Fibroblast of the aortic adventitia (primary cell): ENCODE results near the gene RNF6. TPM values are rescaled to one million over a fixed set of nuclear protein-coding genes. Genes with fewer than 3 reads are reported as not detected.

ENCODE experiments used
- DNase-seq: peaks from one replicate; pipeline ENCODE4 v3.0.0-alpha.2; 2010; ENCODE audit warnings: low read depth
- H3K4me3 ChIP-seq: 2 replicates; pipeline ENCODE4 v1.5.1; 2011; ENCODE audit warnings: low read depth, mild to moderate bottlenecking, control low read depth, low read length, moderate library complexity
- total RNA-seq: library from RNA; depleted of rRNA; stranded (reverse); fragments of >200 nt; gene quantifications from 2 replicates; pipeline ENCODE4 v1.2.3, GENCODE V29; 2012; ENCODE audit warnings: low replicate concordance
- TF ChIP-seq, protein P1 (sequence below): IDR thresholded peaks from 2 replicates; pipeline ENCODE4 v1.5.1; 2011; ENCODE audit warnings: mild to moderate bottlenecking, low read length, control low read depth, inconsistent platforms; ENCODE audit not compliant: insufficient read depth

RNF6 gene
- total RNA-seq, 1 donor = 39.0 TPM

DNA sequence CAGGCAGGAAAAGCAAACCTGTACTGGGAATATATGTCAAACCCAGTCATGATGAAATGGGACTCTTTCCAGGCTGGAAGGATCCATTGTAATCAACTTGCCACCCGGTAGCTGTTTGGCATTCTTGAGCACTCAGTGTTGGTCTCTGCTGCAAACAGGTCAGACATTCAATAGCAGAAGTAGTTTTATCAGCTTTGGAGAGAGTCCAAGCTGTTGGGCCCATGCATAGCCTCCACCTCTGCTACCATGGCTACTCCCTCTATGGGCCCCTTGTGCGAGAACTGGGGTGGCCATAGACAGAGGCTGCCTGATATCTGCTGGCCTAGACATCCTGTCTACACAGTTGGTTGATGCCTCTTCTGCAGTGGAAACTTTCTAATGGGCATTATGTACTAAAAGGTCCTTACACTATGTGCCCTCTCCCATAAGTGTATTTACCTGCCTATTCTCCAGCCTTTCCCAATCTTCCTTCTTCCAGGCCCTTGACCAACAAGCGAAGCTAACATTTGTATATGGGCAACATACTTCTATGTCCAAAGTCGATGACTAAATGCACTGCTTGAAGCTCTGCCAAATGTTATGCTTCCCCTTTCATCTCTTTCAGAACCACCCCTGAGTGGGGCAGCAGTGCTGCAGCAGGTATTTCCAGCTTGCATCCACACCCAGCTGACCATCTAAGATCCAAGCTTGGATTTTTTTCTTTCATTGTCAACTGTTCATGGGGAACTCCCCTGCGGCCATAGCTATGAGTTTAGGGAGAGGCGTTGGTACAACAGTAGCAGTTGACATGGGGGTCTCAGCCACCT, 5.3 kb upstream of the RNF6 start:
- TF ChIP-seq, protein P1, sequence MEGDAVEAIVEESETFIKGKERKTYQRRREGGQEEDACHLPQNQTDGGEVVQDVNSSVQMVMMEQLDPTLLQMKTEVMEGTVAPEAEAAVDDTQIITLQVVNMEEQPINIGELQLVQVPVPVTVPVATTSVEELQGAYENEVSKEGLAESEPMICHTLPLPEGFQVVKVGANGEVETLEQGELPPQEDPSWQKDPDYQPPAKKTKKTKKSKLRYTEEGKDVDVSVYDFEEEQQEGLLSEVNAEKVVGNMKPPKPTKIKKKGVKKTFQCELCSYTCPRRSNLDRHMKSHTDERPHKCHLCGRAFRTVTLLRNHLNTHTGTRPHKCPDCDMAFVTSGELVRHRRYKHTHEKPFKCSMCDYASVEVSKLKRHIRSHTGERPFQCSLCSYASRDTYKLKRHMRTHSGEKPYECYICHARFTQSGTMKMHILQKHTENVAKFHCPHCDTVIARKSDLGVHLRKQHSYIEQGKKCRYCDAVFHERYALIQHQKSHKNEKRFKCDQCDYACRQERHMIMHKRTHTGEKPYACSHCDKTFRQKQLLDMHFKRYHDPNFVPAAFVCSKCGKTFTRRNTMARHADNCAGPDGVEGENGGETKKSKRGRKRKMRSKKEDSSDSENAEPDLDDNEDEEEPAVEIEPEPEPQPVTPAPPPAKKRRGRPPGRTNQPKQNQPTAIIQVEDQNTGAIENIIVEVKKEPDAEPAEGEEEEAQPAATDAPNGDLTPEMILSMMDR = no peak
- no peak overlapping the region for H3K4me3 ChIP-seq
- no peak for DNase-seq

DNA sequence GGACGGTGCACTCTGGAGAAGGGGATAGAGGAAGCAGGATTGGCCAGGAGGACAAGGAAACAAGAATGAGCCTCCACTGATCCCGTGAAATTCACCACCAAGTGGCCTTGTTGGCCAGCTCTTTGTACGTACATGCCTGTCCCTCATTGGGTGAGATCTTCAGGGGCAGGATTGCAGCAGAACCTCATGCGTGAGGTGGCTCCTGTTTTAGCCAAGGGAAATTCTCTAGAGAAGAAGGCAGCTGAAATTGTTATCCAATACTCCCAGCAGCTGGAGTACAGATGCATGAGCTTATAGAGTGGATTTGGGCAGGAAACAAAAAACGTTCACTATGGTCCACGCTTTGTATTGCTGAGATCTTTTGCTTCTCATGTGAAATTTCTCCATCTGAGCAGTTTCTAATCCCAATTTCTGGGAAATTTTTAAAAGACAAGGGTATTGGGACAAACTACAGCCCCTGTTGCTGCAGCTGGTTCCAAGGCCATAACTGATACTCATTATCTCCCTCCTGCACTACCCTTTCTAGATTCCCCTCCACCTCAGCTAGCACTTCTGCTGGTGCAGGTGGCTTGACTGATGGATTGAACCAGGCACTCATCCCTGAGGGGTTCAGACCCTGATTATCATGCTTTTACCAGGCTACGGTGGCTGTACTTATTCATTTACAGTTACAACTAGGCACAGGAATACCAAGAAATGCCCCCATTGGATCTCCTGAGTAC, 3.9 kb upstream of the RNF6 start:
- DNase-seq = no peak
- no peak overlapping the region for H3K4me3 ChIP-seq
- TF ChIP-seq, protein P1 = no peak

DNA sequence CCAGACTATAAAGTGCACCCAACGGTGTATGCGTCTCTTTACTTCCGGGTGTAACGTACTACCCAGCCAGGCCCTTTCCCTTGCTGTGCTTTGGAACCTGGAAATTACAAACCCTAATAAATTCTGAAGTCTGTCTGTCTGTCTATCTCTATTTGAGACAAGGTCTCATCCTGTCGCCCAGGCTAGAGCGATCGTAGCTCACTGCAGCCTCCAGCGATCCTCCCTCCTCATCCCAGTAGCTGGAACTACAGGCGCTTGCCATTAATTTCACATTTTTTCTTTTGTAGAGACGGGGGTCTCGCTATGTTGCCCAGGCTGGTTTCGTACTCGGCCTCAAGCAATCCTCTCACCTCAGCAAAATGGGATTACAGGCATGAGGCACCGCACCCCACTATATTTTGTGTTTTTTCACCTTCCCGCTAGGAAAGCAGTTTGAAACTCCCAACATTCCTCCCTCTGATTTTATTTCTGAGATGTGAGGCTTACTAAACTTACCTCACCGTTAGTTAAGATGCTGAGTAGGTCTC, 469 bp upstream of the RNF6 start:
- H3K4me3 ChIP-seq = peak overlapping the region; percentile 89
- TF ChIP-seq, protein P1 = no peak
- no peak for DNase-seq

DNA sequence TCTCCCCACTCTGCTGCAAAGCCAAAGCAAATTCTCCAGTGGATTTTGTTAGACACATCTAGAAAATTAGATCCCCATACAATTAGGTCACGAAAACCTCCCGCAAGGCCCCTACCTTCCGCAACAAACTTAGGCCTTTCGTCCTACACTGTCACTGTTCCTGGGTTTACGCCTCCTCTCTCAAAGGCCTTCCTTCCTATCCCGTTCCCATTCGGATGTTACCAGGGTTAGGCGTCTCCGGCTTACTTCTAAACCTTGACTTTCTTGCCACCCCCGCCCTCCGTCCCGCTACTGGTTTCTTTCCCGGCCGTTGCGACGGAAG, 754 bp downstream of the RNF6 start:
- H3K4me3 ChIP-seq = peak overlapping the region; percentile 89
- TF ChIP-seq, protein P1 = no peak
- DNase-seq = no peak

DNA sequence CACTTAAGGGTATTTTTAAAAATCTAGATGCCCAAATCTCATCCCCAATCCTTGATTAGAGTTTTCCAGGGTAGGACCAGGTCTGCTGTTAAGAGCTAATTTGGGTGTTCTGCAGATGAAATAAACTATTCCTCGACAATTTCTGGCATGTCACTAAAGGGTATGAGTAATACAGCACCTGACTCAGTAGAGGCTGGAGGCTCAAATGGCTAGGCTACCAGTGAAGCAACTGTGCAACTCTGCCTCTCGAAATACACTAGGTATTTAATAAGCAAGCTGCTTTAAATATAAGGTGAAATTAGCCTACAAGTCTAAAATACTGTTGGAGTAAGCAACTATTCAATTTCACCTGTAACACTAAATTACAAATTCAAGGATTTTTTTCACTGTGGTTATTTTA, 1.5 kb downstream of the RNF6 start:
- H3K4me3 ChIP-seq = peak overlapping the region; percentile 89
- DNase-seq = peak; percentile 54
- TF ChIP-seq, protein P1 = no peak

DNA sequence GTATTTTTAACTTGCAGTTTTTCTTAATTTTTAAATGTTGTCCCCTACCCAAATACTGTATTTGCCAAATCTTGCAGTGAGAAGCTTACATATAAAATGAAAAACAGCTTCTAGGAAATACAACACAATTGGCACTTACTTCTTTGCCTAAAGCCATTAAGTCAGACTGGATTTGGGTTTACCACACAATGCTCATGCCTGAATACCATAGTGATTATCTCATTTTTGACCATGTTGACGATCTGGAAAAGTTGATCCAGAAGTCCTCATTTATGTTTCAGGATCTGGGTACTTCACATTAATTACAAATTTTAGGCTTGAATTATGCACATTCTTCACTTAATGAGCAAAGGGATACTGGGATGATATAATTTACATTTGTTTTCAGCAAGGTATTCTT, 2.4 kb downstream of the RNF6 start:
- DNase-seq = peak; percentile 24
- TF ChIP-seq, protein P1 = no peak
- H3K4me3 ChIP-seq = no peak overlapping the region
